ENCODE measurements around the gene CFAP74.

DNA sequence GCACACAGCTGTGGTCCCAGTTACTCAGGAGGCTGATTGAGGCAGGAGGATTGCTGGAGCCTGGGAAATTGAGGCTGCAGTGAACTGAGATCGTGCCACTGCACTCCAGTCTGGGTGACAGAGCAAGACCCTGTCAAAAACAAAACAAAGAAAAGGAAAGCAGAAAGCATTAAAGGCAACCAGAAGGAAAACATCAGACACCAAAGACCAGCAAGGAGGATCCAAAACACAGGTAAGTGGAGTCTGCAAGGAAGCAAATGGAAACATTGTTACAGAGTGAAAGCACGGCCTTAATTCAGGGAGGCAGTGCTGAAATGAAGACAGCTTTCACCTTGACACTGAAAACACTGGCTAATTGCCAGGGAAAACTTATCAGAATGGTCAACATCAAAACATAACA, 40.8 kb downstream of the CFAP74 start:
- TF ChIP-seq, protein P1, sequence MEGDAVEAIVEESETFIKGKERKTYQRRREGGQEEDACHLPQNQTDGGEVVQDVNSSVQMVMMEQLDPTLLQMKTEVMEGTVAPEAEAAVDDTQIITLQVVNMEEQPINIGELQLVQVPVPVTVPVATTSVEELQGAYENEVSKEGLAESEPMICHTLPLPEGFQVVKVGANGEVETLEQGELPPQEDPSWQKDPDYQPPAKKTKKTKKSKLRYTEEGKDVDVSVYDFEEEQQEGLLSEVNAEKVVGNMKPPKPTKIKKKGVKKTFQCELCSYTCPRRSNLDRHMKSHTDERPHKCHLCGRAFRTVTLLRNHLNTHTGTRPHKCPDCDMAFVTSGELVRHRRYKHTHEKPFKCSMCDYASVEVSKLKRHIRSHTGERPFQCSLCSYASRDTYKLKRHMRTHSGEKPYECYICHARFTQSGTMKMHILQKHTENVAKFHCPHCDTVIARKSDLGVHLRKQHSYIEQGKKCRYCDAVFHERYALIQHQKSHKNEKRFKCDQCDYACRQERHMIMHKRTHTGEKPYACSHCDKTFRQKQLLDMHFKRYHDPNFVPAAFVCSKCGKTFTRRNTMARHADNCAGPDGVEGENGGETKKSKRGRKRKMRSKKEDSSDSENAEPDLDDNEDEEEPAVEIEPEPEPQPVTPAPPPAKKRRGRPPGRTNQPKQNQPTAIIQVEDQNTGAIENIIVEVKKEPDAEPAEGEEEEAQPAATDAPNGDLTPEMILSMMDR (IDR thresholded peaks at IDR 0.05) = no peak
- TF ChIP-seq POLR2AphosphoS5 (IDR thresholded peaks at IDR 0.05) = no peak
